ENCODE results near the gene UBAP2L.

Gene UBAP2L

GRCh38 chr1:154207262-154207661, 13.5 kb upstream of the UBAP2L start:
- peaks cover 20% of the 10 kb centered on the region for H3K36me3 ChIP-seq (ENCODE audit: control insufficient read depth, insufficient read depth, low read length)

GRCh38 chr1:154208677-154209388, 11.9 kb upstream of the UBAP2L start:
- Histone ChIP-seq H3K4me1 (ENCODE audit: control insufficient read depth, insufficient read depth, low read length) (no peaks in the 10 kb centered on the region), H3K27me3 (ENCODE audit: control insufficient read depth, insufficient read depth, low read length) (no peaks in the 10 kb centered on the region), H3K9ac (ENCODE audit: low read depth, low read length) (no peak overlapping the region), H3K9me3 (ENCODE audit: control insufficient read depth, insufficient read depth, low read length) (no peaks in the 10 kb centered on the region), H3K36me3 (ENCODE audit: control insufficient read depth, insufficient read depth, low read length) (peaks cover 27% of the 10 kb centered on the region), H3K4me3 (ENCODE audit: low read depth, low read length) (no peak overlapping the region)

More at GRCh38 chr1:154207262-154207661, 13.5 kb upstream of the UBAP2L start:
- H3K9ac ChIP-seq (ENCODE audit: low read depth, low read length) = no peak overlapping the region
- no peaks in the 10 kb centered on the region for H3K4me1 ChIP-seq (ENCODE audit: control insufficient read depth, insufficient read depth, low read length)
- H3K27me3 ChIP-seq (ENCODE audit: control insufficient read depth, insufficient read depth, low read length) = no peaks in the 10 kb centered on the region
- H3K9me3 ChIP-seq (ENCODE audit: control insufficient read depth, insufficient read depth, low read length) = no peaks in the 10 kb centered on the region
- no peak overlapping the region for H3K4me3 ChIP-seq (ENCODE audit: low read depth, low read length)

GRCh38 chr1:154212083-154212482, 8.7 kb upstream of the UBAP2L start:
- no peaks in the 10 kb centered on the region for H3K27me3 ChIP-seq (ENCODE audit: control insufficient read depth, insufficient read depth, low read length)
- H3K4me3 ChIP-seq (ENCODE audit: low read depth, low read length) = no peak overlapping the region
- H3K36me3 ChIP-seq (ENCODE audit: control insufficient read depth, insufficient read depth, low read length) = peaks cover 27% of the 10 kb centered on the region
- no peak overlapping the region for H3K9ac ChIP-seq (ENCODE audit: low read depth, low read length)
- no peaks in the 10 kb centered on the region for H3K4me1 ChIP-seq (ENCODE audit: control insufficient read depth, insufficient read depth, low read length)
- H3K9me3 ChIP-seq (ENCODE audit: control insufficient read depth, insufficient read depth, low read length) = no peaks in the 10 kb centered on the region

- H3K4me3 ChIP-seq (ENCODE audit: low read depth, low read length) = no peak overlapping the region
- peaks cover 21% of the 10 kb centered on the region for H3K36me3 ChIP-seq (ENCODE audit: control insufficient read depth, insufficient read depth, low read length)
- H3K27me3 ChIP-seq (ENCODE audit: control insufficient read depth, insufficient read depth, low read length) = no peaks in the 10 kb centered on the region
- H3K9ac ChIP-seq (ENCODE audit: low read depth, low read length) = no peak overlapping the region
- H3K4me1 ChIP-seq (ENCODE audit: control insufficient read depth, insufficient read depth, low read length) = no peaks in the 10 kb centered on the region
- H3K9me3 ChIP-seq (ENCODE audit: control insufficient read depth, insufficient read depth, low read length) = no peaks in the 10 kb centered on the region
Observed at GRCh38 chr1:154213274-154213673, 7.5 kb upstream of the UBAP2L start.

GRCh38 chr1:154218545-154218944, 2.2 kb upstream of the UBAP2L start:
- H3K36me3 ChIP-seq (ENCODE audit: control insufficient read depth, insufficient read depth, low read length) = peaks cover 10% of the 10 kb centered on the region
- H3K4me3 ChIP-seq (ENCODE audit: low read depth, low read length) = no peak overlapping the region
- H3K4me1 ChIP-seq (ENCODE audit: control insufficient read depth, insufficient read depth, low read length) = peaks cover 8% of the 10 kb centered on the region
- no peak overlapping the region for H3K9ac ChIP-seq (ENCODE audit: low read depth, low read length)
- no peaks in the 10 kb centered on the region for H3K27me3 ChIP-seq (ENCODE audit: control insufficient read depth, insufficient read depth, low read length)
- no peaks in the 10 kb centered on the region for H3K9me3 ChIP-seq (ENCODE audit: control insufficient read depth, insufficient read depth, low read length)

GRCh38 chr1:154219541-154219940, 1.2 kb upstream of the UBAP2L start:
- Histone ChIP-seq H3K27me3 (ENCODE audit: control insufficient read depth, insufficient read depth, low read length) (no peaks in the 10 kb centered on the region), H3K36me3 (ENCODE audit: control insufficient read depth, insufficient read depth, low read length) (peaks cover 3% of the 10 kb centered on the region), H3K9me3 (ENCODE audit: control insufficient read depth, insufficient read depth, low read length) (no peaks in the 10 kb centered on the region), H3K4me3 (ENCODE audit: low read depth, low read length) (peak overlapping the region; percentile 100), H3K4me1 (ENCODE audit: control insufficient read depth, insufficient read depth, low read length) (peaks cover 10% of the 10 kb centered on the region), H3K9ac (ENCODE audit: low read depth, low read length) (peak overlapping the region; percentile 100)

- Histone ChIP-seq H3K9ac (ENCODE audit: low read depth, low read length) (peak overlapping the region; percentile 89), H3K4me3 (ENCODE audit: low read depth, low read length) (peak overlapping the region; percentile 93), H3K36me3 (ENCODE audit: control insufficient read depth, insufficient read depth, low read length) (peaks cover 12% of the 10 kb centered on the region), H3K27me3 (ENCODE audit: control insufficient read depth, insufficient read depth, low read length) (no peaks in the 10 kb centered on the region), H3K4me1 (ENCODE audit: control insufficient read depth, insufficient read depth, low read length) (peaks cover 10% of the 10 kb centered on the region), H3K9me3 (ENCODE audit: control insufficient read depth, insufficient read depth, low read length) (no peaks in the 10 kb centered on the region)
Observed at GRCh38 chr1:154220970-154221277, 169 bp downstream of the UBAP2L start.

GRCh38 chr1:154221278-154222001, 685 bp downstream of the UBAP2L start:
- Histone ChIP-seq H3K36me3 (ENCODE audit: control insufficient read depth, insufficient read depth, low read length) (peaks cover 14% of the 10 kb centered on the region), H3K27me3 (ENCODE audit: control insufficient read depth, insufficient read depth, low read length) (no peaks in the 10 kb centered on the region), H3K9ac (ENCODE audit: low read depth, low read length) (peak overlapping the region; percentile 89), H3K4me3 (ENCODE audit: low read depth, low read length) (peak overlapping the region; percentile 93), H3K4me1 (ENCODE audit: control insufficient read depth, insufficient read depth, low read length) (peaks cover 10% of the 10 kb centered on the region), H3K9me3 (ENCODE audit: control insufficient read depth, insufficient read depth, low read length) (no peaks in the 10 kb centered on the region)

GRCh38 chr1:154222518-154222917, 1.8 kb downstream of the UBAP2L start:
- H3K4me3 ChIP-seq (ENCODE audit: low read depth, low read length) = peak overlapping the region; percentile 93
- H3K4me1 ChIP-seq (ENCODE audit: control insufficient read depth, insufficient read depth, low read length) = peaks cover 10% of the 10 kb centered on the region
- peaks cover 14% of the 10 kb centered on the region for H3K36me3 ChIP-seq (ENCODE audit: control insufficient read depth, insufficient read depth, low read length)
- no peak overlapping the region for H3K9ac ChIP-seq (ENCODE audit: low read depth, low read length)
- H3K27me3 ChIP-seq (ENCODE audit: control insufficient read depth, insufficient read depth, low read length) = no peaks in the 10 kb centered on the region
- no peaks in the 10 kb centered on the region for H3K9me3 ChIP-seq (ENCODE audit: control insufficient read depth, insufficient read depth, low read length)

GRCh38 chr1:154222918-154223317, 2.2 kb downstream of the UBAP2L start:
- Histone ChIP-seq H3K9ac (ENCODE audit: low read depth, low read length) (no peak overlapping the region), H3K27me3 (ENCODE audit: control insufficient read depth, insufficient read depth, low read length) (no peaks in the 10 kb centered on the region), H3K4me1 (ENCODE audit: control insufficient read depth, insufficient read depth, low read length) (peaks cover 10% of the 10 kb centered on the region), H3K9me3 (ENCODE audit: control insufficient read depth, insufficient read depth, low read length) (no peaks in the 10 kb centered on the region), H3K4me3 (ENCODE audit: low read depth, low read length) (peak overlapping the region; percentile 14), H3K36me3 (ENCODE audit: control insufficient read depth, insufficient read depth, low read length) (peaks cover 18% of the 10 kb centered on the region)

- H3K4me1 ChIP-seq (ENCODE audit: control insufficient read depth, insufficient read depth, low read length) = peaks cover 10% of the 10 kb centered on the region
- H3K4me3 ChIP-seq (ENCODE audit: low read depth, low read length) = no peak overlapping the region
- peaks cover 22% of the 10 kb centered on the region for H3K36me3 ChIP-seq (ENCODE audit: control insufficient read depth, insufficient read depth, low read length)
- H3K9ac ChIP-seq (ENCODE audit: low read depth, low read length) = no peak overlapping the region
- H3K27me3 ChIP-seq (ENCODE audit: control insufficient read depth, insufficient read depth, low read length) = no peaks in the 10 kb centered on the region
- no peaks in the 10 kb centered on the region for H3K9me3 ChIP-seq (ENCODE audit: control insufficient read depth, insufficient read depth, low read length)
Observed at GRCh38 chr1:154223621-154224020, 2.9 kb downstream of the UBAP2L start.

- peaks cover 32% of the 10 kb centered on the region for H3K36me3 ChIP-seq (ENCODE audit: control insufficient read depth, insufficient read depth, low read length)
- no peak overlapping the region for H3K9ac ChIP-seq (ENCODE audit: low read depth, low read length)
- no peak overlapping the region for H3K4me3 ChIP-seq (ENCODE audit: low read depth, low read length)
- H3K4me1 ChIP-seq (ENCODE audit: control insufficient read depth, insufficient read depth, low read length) = peaks cover 10% of the 10 kb centered on the region
- H3K27me3 ChIP-seq (ENCODE audit: control insufficient read depth, insufficient read depth, low read length) = no peaks in the 10 kb centered on the region
- H3K9me3 ChIP-seq (ENCODE audit: control insufficient read depth, insufficient read depth, low read length) = no peaks in the 10 kb centered on the region
Observed at GRCh38 chr1:154225370-154225769, 4.6 kb downstream of the UBAP2L start.

Measured in iPS-15b (cell line).